Heart left ventricle (tissue), 16 donors: Measurements from ENCODE around the gene HDAC4. TPM values are rescaled to one million over a fixed set of nuclear protein-coding genes. Genes with fewer than 3 reads are reported as not detected.

ENCODE experiments used
- ATAC-seq, 4 donors: fragments of 200-7000 bp; cut with Tn5 transposase; one replicate each; pipeline ENCODE4 v1.9.1; 2020 to 2022; ENCODE audit warnings: moderate library complexity in 4 of 4, mild to moderate bottlenecking in 3 of 4, moderate number of reproducible peaks in 1 of 4
- DNase-seq, 5 donors: peaks; one replicate each; pipeline ENCODE4 v3.0.0-alpha.2; 2020
- H3K27ac ChIP-seq, 12 donors: fragments of 200-600 bp; sonication (generic) in 4 of 12; one replicate each; pipeline versions ENCODE4 v1.5.0 to v1.8.0; 2016 to 2022; ENCODE audit warnings: mild to moderate bottlenecking in 2 of 12
- H3K27me3 ChIP-seq, 9 donors: fragments of 200-600 bp; sonication (generic) in 2 of 9; one replicate each; pipeline versions ENCODE4 v1.5.1 to v1.8.0; 2016 to 2022; ENCODE audit warnings: mild to moderate bottlenecking in 3 of 9
- H3K36me3 ChIP-seq, 9 donors: fragments of 200-600 bp; sonication (generic) in 2 of 9; one replicate each; pipeline versions ENCODE4 v1.5.0 to v1.8.0; 2018 to 2022; ENCODE audit warnings: mild to moderate bottlenecking in 2 of 9
- H3K4me1 ChIP-seq, 12 donors: fragments of 200-600 bp; sonication (generic) in 4 of 12; one replicate each; pipeline versions ENCODE4 v1.5.0 to v1.8.0; 2016 to 2022; ENCODE audit warnings: mild to moderate bottlenecking in 3 of 12
- H3K4me3 ChIP-seq, 12 donors: fragments of 200-600 bp; sonication (generic) in 4 of 12; one replicate each; pipeline versions ENCODE4 v1.5.0 to v1.8.0; 2017 to 2022; ENCODE audit warnings: mild to moderate bottlenecking in 9 of 12, moderate library complexity in 4 of 12
- H3K9me3 ChIP-seq, 12 donors: fragments of 200-600 bp; sonication (generic) in 4 of 12; one replicate each; pipeline versions ENCODE4 v1.5.0 to v1.8.0; 2016 to 2022; ENCODE audit warnings: mild to moderate bottlenecking in 1 of 12
- POLR2A ChIP-seq, 2 donors: fragments of 450-650 bp; IDR thresholded peaks; one replicate each; pipeline ENCODE4 v1.6.1; 2017; ENCODE audit warnings: antibody characterized with exemption in 2 of 2, mild to moderate bottlenecking in 2 of 2, moderate library complexity in 2 of 2
- WGBS, 4 donors: extraction: QIAGEN DNeasy Blood & Tissue Kit in 2 of 4; methylation state at CpG; one replicate each; pipeline versions ENCODE4 v1.1.5 to v1.1.7; 2013 to 2018; 5-methylcytosine and 5-hydroxymethylcytosine counted together
- intact Hi-C, 10 donors: fragments of 100-400 bp; cut with DNase I; formaldehyde crosslinking; loops; one replicate each; pipeline versions ENCODE4 v1.11.1 to v1.14.2; 2022
- polyA plus RNA-seq, 2 donors: library from polyadenylated mRNA; stranded (reverse); fragments of 200-250 nt; gene quantifications; one replicate each; pipeline ENCODE4 v1.2.3, GENCODE V29; 2013
- total RNA-seq, 9 donors: library from RNA; depleted of rRNA in 2 of 9; stranded (reverse); fragments of >200 nt in 2 of 9; fragmentation: NEBNext Ultra II Directional in 3 of 9; extraction: Animal tissue kit (Norgen Biotek cat#: 25700) in 3 of 9; gene quantifications; one replicate each; pipeline versions ENCODE4 v1.1.0 to v1.2.4, GENCODE V29; 2016 to 2023
- TF ChIP-seq, protein P1 (sequence below), 12 donors: fragments of 200-600 bp; sonication (generic) in 4 of 12; IDR thresholded peaks; one replicate each; pipeline versions ENCODE4 v1.5.0 to v1.8.0; 2018 to 2022; ENCODE audit warnings: antibody characterized with exemption in 12 of 12, mild to moderate bottlenecking in 5 of 12
- donor health status: ischemic (EF 13 %, LVEDD 7.1; RV severe dilation, severe dysfunction).
- donor health status: healthy with polysubstance abuse.
- donor health status: DM: no; HTN: yes; CAD: no.
- donor health status: DM: no; HTN: no; CAD: no.
- donor health status: ischemic (EF 25% LVEDD 6.9; RV normal size, moderate dysfunction).
- donor health status: ischemic (EF 25% LVEDD 5.7; RV mildly dilated, moderate dysfunction).
- donor health status: healthy.
- donor health status: DM: yes; HTN: yes; CAD: no.
- donor health status: ischemic (EF 35%, LVEDD 5.7; RV mildly dilated, moderate dysfunction).
- donor health status: nonischemic (EF 11% LVEDD 7.7; RV severe dilation, severe dysfunction).
- donor health status: DM: yes; HTN: yes; CAD: no.
- donor health status: PGD.
- donor health status: ischemic (EF 29% LVEDD 5.4; RV normal size, mild dysfunction).
- donor health status: nonischemic (EF 23%, LVEDD 6.1; RV moderate dilation, normal function).

HDAC4 gene
- total and polyA plus RNA-seq, 11 donors = 13.9 to 37.6 (median 27.5) TPM

- H3K27ac ChIP-seq = no peak overlapping the region
- peaks cover 0 to 5% (median 0%) of the 10 kb centered on the region in 12 donors for H3K4me1 ChIP-seq
- H3K27me3 ChIP-seq = peaks cover 0 to 18% (median 0%) of the 10 kb centered on the region in 9 donors
- H3K9me3 ChIP-seq = no peaks in the 10 kb centered on the region
- H3K4me3 ChIP-seq = no peak overlapping the region
- 65 to 78% (median 74%) methylated on average over 11 to 15 of the region's 15 CpGs for WGBS, 4 donors
- DNase-seq (peak in 2 of 5 donors; percentile 13 to 22), ATAC-seq (no peak)
- no peak for TF ChIP-seq POLR2A (IDR thresholded peaks at IDR 0.05)
- TF ChIP-seq, protein P1, sequence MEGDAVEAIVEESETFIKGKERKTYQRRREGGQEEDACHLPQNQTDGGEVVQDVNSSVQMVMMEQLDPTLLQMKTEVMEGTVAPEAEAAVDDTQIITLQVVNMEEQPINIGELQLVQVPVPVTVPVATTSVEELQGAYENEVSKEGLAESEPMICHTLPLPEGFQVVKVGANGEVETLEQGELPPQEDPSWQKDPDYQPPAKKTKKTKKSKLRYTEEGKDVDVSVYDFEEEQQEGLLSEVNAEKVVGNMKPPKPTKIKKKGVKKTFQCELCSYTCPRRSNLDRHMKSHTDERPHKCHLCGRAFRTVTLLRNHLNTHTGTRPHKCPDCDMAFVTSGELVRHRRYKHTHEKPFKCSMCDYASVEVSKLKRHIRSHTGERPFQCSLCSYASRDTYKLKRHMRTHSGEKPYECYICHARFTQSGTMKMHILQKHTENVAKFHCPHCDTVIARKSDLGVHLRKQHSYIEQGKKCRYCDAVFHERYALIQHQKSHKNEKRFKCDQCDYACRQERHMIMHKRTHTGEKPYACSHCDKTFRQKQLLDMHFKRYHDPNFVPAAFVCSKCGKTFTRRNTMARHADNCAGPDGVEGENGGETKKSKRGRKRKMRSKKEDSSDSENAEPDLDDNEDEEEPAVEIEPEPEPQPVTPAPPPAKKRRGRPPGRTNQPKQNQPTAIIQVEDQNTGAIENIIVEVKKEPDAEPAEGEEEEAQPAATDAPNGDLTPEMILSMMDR (IDR thresholded peaks at IDR 0.05) = no peak
- no peaks in the 10 kb centered on the region for H3K36me3 ChIP-seq
- intact Hi-C loops = loop anchor here in 9 of 10 donors (1.0 to 10.0 kb wide), 16 partner anchors 69 to 1109 kb away; partner anchors contain the start of genes OTOS (in 5 of the 9), HDAC4 (in 2 of the 9) and COPS9 (in 1 of the 9)
Observed at GRCh38 chr2:239035997-239036731, 364.7 kb downstream of the HDAC4 start.

DNA sequence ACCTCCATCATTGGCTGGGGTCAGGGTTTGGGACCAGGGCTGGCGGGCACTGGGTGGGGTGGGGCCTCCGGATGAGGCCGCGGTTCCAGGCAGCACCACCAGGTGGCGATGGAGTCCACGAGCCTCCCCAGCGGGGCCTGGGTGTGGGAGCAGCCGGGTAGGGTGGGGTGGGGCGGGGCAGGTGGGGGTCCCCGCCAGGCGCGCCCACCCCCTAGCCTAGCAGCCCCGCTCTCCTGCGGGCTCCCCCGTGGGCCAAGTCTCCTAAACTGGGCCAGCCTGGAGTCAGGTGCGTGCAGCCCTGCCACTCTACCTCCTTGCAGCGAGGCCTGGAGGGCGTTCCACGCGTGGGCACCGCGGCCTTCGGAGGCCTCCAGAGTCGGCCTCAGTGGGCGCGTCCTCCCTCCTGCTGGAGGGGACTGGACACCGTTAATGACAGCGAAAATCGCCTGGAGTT, 365.4 kb downstream of the HDAC4 start:
- no peaks in the 10 kb centered on the region for H3K9me3 ChIP-seq
- peak in 4 of 5 donors; percentile 33 to 81 (median 44) for DNase-seq
- H3K36me3 ChIP-seq = no peaks in the 10 kb centered on the region
- WGBS, 4 donors = 2 to 50% (median 36%) methylated on average over 6 to 29 of the region's 29 CpGs
- H3K27me3 ChIP-seq = peaks cover 0 to 18% (median 0%) of the 10 kb centered on the region in 9 donors
- TF ChIP-seq, protein P1 (IDR thresholded peaks at IDR 0.05) = peak; percentile 80 to 93 (median 89)
- no peak for TF ChIP-seq POLR2A (IDR thresholded peaks at IDR 0.05)
- peaks cover 0 to 5% (median 0%) of the 10 kb centered on the region in 12 donors for H3K4me1 ChIP-seq
- ATAC-seq = peak in 3 of 4 donors; percentile 79 to 91 (median 84)
- intact Hi-C loops = loop anchor here in 9 of 10 donors (1.0 to 10.0 kb wide), 16 partner anchors 69 to 1109 kb away; partner anchors contain the start of genes OTOS (in 5 of the 9), HDAC4 (in 2 of the 9) and COPS9 (in 1 of the 9)
- no peak overlapping the region for H3K27ac ChIP-seq
- no peak overlapping the region for H3K4me3 ChIP-seq

- no peak overlapping the region for H3K27ac ChIP-seq
- ATAC-seq (peak in 2 of 4 donors; percentile 14 to 27), DNase-seq (no peak)
- TF ChIP-seq, protein P1 (IDR thresholded peaks at IDR 0.05) = no peak
- no peak for TF ChIP-seq POLR2A (IDR thresholded peaks at IDR 0.05)
- H3K4me1 ChIP-seq = peaks cover 0 to 5% (median 0%) of the 10 kb centered on the region in 12 donors
- no peak overlapping the region for H3K4me3 ChIP-seq
- H3K36me3 ChIP-seq = no peaks in the 10 kb centered on the region
- WGBS, 4 donors = 72 to 80% (median 76%) methylated on average over 14 to 19 of the region's 19 CpGs
- intact Hi-C loops = loop anchor here (1.0 to 10.0 kb wide), 16 partner anchors 70 to 1110 kb away; partner anchors contain the start of genes OTOS (in 5 of the 10), HDAC4 (in 2 of the 10) and COPS9 (in 1 of the 10)
- H3K27me3 ChIP-seq = peaks cover 0 to 18% (median 0%) of the 10 kb centered on the region in 9 donors
- no peaks in the 10 kb centered on the region for H3K9me3 ChIP-seq
Observed at GRCh38 chr2:239034561-239035341, 366.1 kb downstream of the HDAC4 start.
